IMR-90 (cell line): ENCODE measurements around the gene FAM83F. TPM values are rescaled to one million over a fixed set of nuclear protein-coding genes. Genes with fewer than 3 reads are reported as not detected.

Experiments used
- ATAC-seq: fragments of 200-7000 bp; cut with Tn5 transposase; 2 replicates; pipeline ENCODE4 v1.9.1; 2020; ENCODE audit warnings: low read depth, mild to moderate bottlenecking, moderate library complexity
- BruUV-seq: library from RNA; stranded (reverse); fragments of 400-500 nt; replicated peaks from 2 replicates; lab custom pipeline; 2021; lab: Mats Ljungman, UMichigan
- CTCF ChIA-PET: fragments of 300-600 bp; formaldehyde crosslinking; extraction: SDS; loops from one replicate; lab custom pipeline; 2021; ENCODE audit warnings: antibody characterized with exemption; lab: Yijun Ruan, JAX
- POLR2A ChIA-PET: fragments of 300-600 bp; sonication (Branson Sonifier 250); formaldehyde crosslinking; loops from one replicate; lab custom pipeline; 2022; ENCODE audit warnings: antibody characterized with exemption; ENCODE audit not compliant: unreplicated experiment; lab: Charles Lee
- DNase-seq: peaks from one replicate; pipeline ENCODE4 v3.0.0; 2013
- H2AFZ ChIP-seq: replicated peaks from 2 replicates; pipeline ENCODE3; 2013; ENCODE audit warnings: low read length, mild to moderate bottlenecking; ENCODE audit not compliant: poor library complexity
- H2AK5ac ChIP-seq: 2 replicates; pipeline ENCODE4 v1.6.1; 2013; ENCODE audit warnings: low read depth, low read length, inconsistent platforms
- H2AK9ac ChIP-seq: replicated peaks from 2 replicates; pipeline ENCODE3; 2013; ENCODE audit warnings: mild to moderate bottlenecking, low read depth, low read length, moderate library complexity; ENCODE audit not compliant: poor library complexity
- H2BK120ac ChIP-seq: 2 replicates; pipeline ENCODE4 v1.6.1; 2013; ENCODE audit warnings: low read depth, low read length, inconsistent platforms
- H2BK15ac ChIP-seq: 3 replicates; pipeline ENCODE4 v1.6.1; 2013; ENCODE audit warnings: low read depth, low read length, inconsistent platforms
- H2BK20ac ChIP-seq: 2 replicates; pipeline ENCODE4 v1.6.1; 2013; ENCODE audit warnings: low read depth, mild to moderate bottlenecking, inconsistent platforms, low read length, moderate library complexity
- H2BK5ac ChIP-seq: 2 replicates; pipeline ENCODE4 v1.6.1; 2013; ENCODE audit warnings: mild to moderate bottlenecking, low read depth, low read length, inconsistent platforms; ENCODE audit not compliant: poor library complexity, severe bottlenecking
- H3K14ac ChIP-seq: replicated peaks from 2 replicates; pipeline ENCODE4 v1.6.1; 2013; ENCODE audit warnings: low read depth, low read length, inconsistent platforms
- H3K18ac ChIP-seq: 2 replicates; pipeline ENCODE4 v1.6.1; 2013; ENCODE audit warnings: low read depth, low read length, control low read depth
- H3K23ac ChIP-seq: 2 replicates; pipeline ENCODE4 v1.6.1; 2013; ENCODE audit warnings: low read depth, low read length, inconsistent platforms
- H3K27ac ChIP-seq: 2 replicates; pipeline ENCODE4 v1.5.1; 2013; ENCODE audit warnings: mild to moderate bottlenecking, control low read depth, low read length; ENCODE audit not compliant: insufficient read depth
- H3K27me3 ChIP-seq: 2 replicates; pipeline ENCODE4 v1.6.1; 2013; ENCODE audit warnings: low read length; ENCODE audit not compliant: control insufficient read depth, insufficient read depth
- H3K36me3 ChIP-seq: 2 replicates; pipeline ENCODE4 v1.6.1; 2013; ENCODE audit warnings: low read length, mixed read lengths; ENCODE audit not compliant: control insufficient read depth, insufficient read depth
- H3K4ac ChIP-seq: 2 replicates; pipeline ENCODE4 v1.6.1; 2013; ENCODE audit warnings: low read depth, low read length, inconsistent platforms
- H3K4me1 ChIP-seq: 2 replicates; pipeline ENCODE4 v1.6.1; 2013; ENCODE audit warnings: low read length, mixed read lengths; ENCODE audit not compliant: control insufficient read depth, insufficient read depth
- H3K4me2 ChIP-seq: 2 replicates; pipeline ENCODE4 v1.6.1; 2013; ENCODE audit warnings: low read depth, mild to moderate bottlenecking, control low read depth, low read length, moderate library complexity
- H3K4me3 ChIP-seq: 2 replicates; pipeline ENCODE4 v1.5.1; 2013; ENCODE audit warnings: low read depth, mild to moderate bottlenecking, control low read depth, low read length, moderate library complexity; ENCODE audit not compliant: insufficient read depth
- H3K56ac ChIP-seq: 2 replicates; pipeline ENCODE4 v1.6.1; 2013; ENCODE audit warnings: low read length, inconsistent platforms; ENCODE audit not compliant: insufficient read depth; ENCODE audit errors: extremely low read depth
- H3K79me1 ChIP-seq, 2 experiments: 2 replicates each; pipeline ENCODE4 v1.6.1; 2013; ENCODE audit warnings: low read length in 2 of 2, inconsistent platforms in 1 of 2, low read depth in 1 of 2
- H3K9ac ChIP-seq: 2 replicates; pipeline ENCODE4 v1.6.1; 2013; ENCODE audit warnings: low read depth, low read length, control low read depth
- H3K9me1 ChIP-seq: 2 replicates; pipeline ENCODE4 v1.6.1; 2013; ENCODE audit warnings: low read length, inconsistent platforms; ENCODE audit not compliant: insufficient read depth
- H3K9me3 ChIP-seq: 2 replicates; pipeline ENCODE4 v1.6.1; 2013; ENCODE audit warnings: low read length; ENCODE audit not compliant: control insufficient read depth, insufficient read depth
- H4K20me1 ChIP-seq: 2 replicates; pipeline ENCODE4 v1.6.1; 2013; ENCODE audit warnings: low read length, inconsistent platforms; ENCODE audit not compliant: insufficient read depth
- H4K5ac ChIP-seq: 2 replicates; pipeline ENCODE4 v1.6.1; 2013; ENCODE audit warnings: mild to moderate bottlenecking, low read depth, low read length, control low read depth
- H4K8ac ChIP-seq, 2 experiments: 2 replicates each; pipeline ENCODE4 v1.6.1; 2013; ENCODE audit warnings: low read depth in 2 of 2, low read length in 2 of 2, control low read depth in 1 of 2, inconsistent platforms in 1 of 2
- H4K91ac ChIP-seq: 2 replicates; pipeline ENCODE4 v1.6.1; 2013; ENCODE audit warnings: low read depth, low read length, inconsistent platforms; ENCODE audit not compliant: insufficient read depth
- BHLHE40 ChIP-seq: fragments of 150-350 bp; IDR thresholded peaks from 2 replicates; pipeline ENCODE4 v1.6.1; 2016; ENCODE audit warnings: mild to moderate bottlenecking, low read depth, low read length
- CEBPB ChIP-seq: IDR thresholded peaks from 2 replicates; pipeline ENCODE4 v1.6.1; 2012; ENCODE audit warnings: low read depth, low read length, improper control_type of control experiment
- CHD1 ChIP-seq: IDR thresholded peaks from 2 replicates; pipeline ENCODE4 v1.6.1; 2012; ENCODE audit warnings: low read depth, low read length, improper control_type of control experiment
- CTCF ChIP-seq: conservative IDR thresholded peaks from 2 replicates; pipeline ENCODE4 v1.5.1; 2012; ENCODE audit warnings: mild to moderate bottlenecking, low read depth, low read length, improper control_type of control experiment
- ELK1 ChIP-seq: fragments of 150-350 bp; IDR thresholded peaks from 2 replicates; pipeline ENCODE4 v1.6.1; 2016; ENCODE audit warnings: low read depth, mild to moderate bottlenecking, low read length, moderate library complexity, borderline replicate concordance
- FOS ChIP-seq: fragments of 150-350 bp; IDR thresholded peaks from 2 replicates; pipeline ENCODE4 v1.6.1; 2016; ENCODE audit warnings: low read depth, low read length
- MAFK ChIP-seq: IDR thresholded peaks from 2 replicates; pipeline ENCODE4 v1.6.1; 2012; ENCODE audit warnings: low read depth, low read length, improper control_type of control experiment
- MAZ ChIP-seq: IDR thresholded peaks from 2 replicates; pipeline ENCODE4 v1.6.1; 2012; ENCODE audit warnings: low read depth, mild to moderate bottlenecking, low read length, improper control_type of control experiment, moderate library complexity, borderline replicate concordance
- MXI1 ChIP-seq: IDR thresholded peaks from 2 replicates; pipeline ENCODE4 v1.6.1; 2012; ENCODE audit warnings: low read depth, mild to moderate bottlenecking, low read length, moderate library complexity, borderline replicate concordance
- NFE2L2 ChIP-seq: fragments of 150-350 bp; IDR thresholded peaks from 2 replicates; pipeline ENCODE4 v1.6.1; 2016; ENCODE audit warnings: low read depth, mild to moderate bottlenecking, low read length
- POLR2A ChIP-seq: IDR thresholded peaks from 2 replicates; pipeline ENCODE4 v1.6.1; 2012; ENCODE audit warnings: mild to moderate bottlenecking, low read depth, low read length
- RAD21 ChIP-seq: IDR thresholded peaks from 2 replicates; pipeline ENCODE4 v1.6.1; 2012; ENCODE audit warnings: low read length, improper control_type of control experiment
- RCOR1 ChIP-seq: IDR thresholded peaks from 2 replicates; pipeline ENCODE4 v1.6.1; 2012; ENCODE audit warnings: mild to moderate bottlenecking, low read length, improper control_type of control experiment; ENCODE audit not compliant: insufficient replicate concordance
- RFX5 ChIP-seq: IDR thresholded peaks from 2 replicates; pipeline ENCODE4 v1.8.0; 2012; ENCODE audit warnings: low read depth, mild to moderate bottlenecking, low read length, moderate library complexity
- SMC3 ChIP-seq: fragments of 150-350 bp; IDR thresholded peaks from 2 replicates; pipeline ENCODE4 v1.6.1; 2016; ENCODE audit warnings: low read depth, mild to moderate bottlenecking, antibody characterized with exemption, low read length, moderate library complexity
- USF2 ChIP-seq: fragments of 150-350 bp; IDR thresholded peaks from 2 replicates; pipeline ENCODE4 v1.6.1; 2017; ENCODE audit warnings: mild to moderate bottlenecking, antibody characterized with exemption, low read length, low read depth
- WGBS, 2 experiments: methylation state at CpG; one replicate each; pipeline versions ENCODE4 v1.1.5 to v1.1.7; 2013; ENCODE audit warnings: missing lambda C conversion rate in 2 of 2; ENCODE audit not compliant: insufficient read length in 1 of 2; ENCODE audit errors: extremely low coverage in 2 of 2; 5-methylcytosine and 5-hydroxymethylcytosine counted together
- dilution Hi-C: fragments of 300-500 bp; cut with HindIII; formaldehyde crosslinking; loops from one replicate; pipeline ENCODE4 v1.14.3; 2018; ENCODE audit warnings: low sequenced_read_pairs; ENCODE audit not compliant: unreplicated experiment
- in situ Hi-C: fragments of 300-500 bp; cut with MboI; formaldehyde crosslinking; loops from 3 replicates; pipeline ENCODE4 v1.14.3; 2019; ENCODE audit warnings: low sequenced_read_pairs, inconsistent platforms, mixed read lengths
- intact Hi-C: fragments of 100-400 bp; cut with micrococcal nuclease; formaldehyde crosslinking; loops from 2 replicates; pipeline ENCODE4 v1.10.0; 2022
- polyA plus RNA-seq, 3 experiments: library from polyadenylated mRNA; depleted of rRNA; stranded (reverse); fragments of >200 nt; gene quantifications; 2 replicates each; pipeline ENCODE4 v1.2.3, GENCODE V29; 2012; ENCODE audit warnings: low replicate concordance in 1 of 3
- total RNA-seq: library from RNA; depleted of rRNA; stranded (reverse); fragments of >200 nt; gene quantifications from 2 replicates; pipeline ENCODE4 v1.2.3, GENCODE V29; 2012

The FAM83F gene
- total and polyA plus RNA-seq, 2 of the 4 experiments (the other 2 are of a cell fraction): not detected

GRCh38 chr22:40040927-40041326 is 46.2 kb downstream of the FAM83F start:
- Histone ChIP-seq H3K56ac (no peak overlapping the region), H3K27me3 (peaks cover 36% of the 10 kb centered on the region), H3K9me3 (no peaks in the 10 kb centered on the region), H3K23ac (no peak overlapping the region), H2BK20ac (no peak overlapping the region), H2AK9ac (no peak overlapping the region), H2AFZ (no peak overlapping the region), H3K4me1 (no peaks in the 10 kb centered on the region), H3K18ac (no peak overlapping the region), H2AK5ac (no peak overlapping the region), H2BK15ac (no peak overlapping the region), H3K4me3 (no peak overlapping the region), H4K91ac (no peak overlapping the region), H3K14ac (no peak overlapping the region), H3K4ac (no peak overlapping the region), H2BK5ac (no peak overlapping the region), H2BK120ac (no peak overlapping the region), H3K9me1 (no peaks in the 10 kb centered on the region), H3K9ac (no peak overlapping the region), H4K8ac (no peak overlapping the region), H4K5ac (no peak overlapping the region), H3K4me2 (no peak overlapping the region), H3K79me1 (peaks cover 0 to 9% of the 10 kb centered on the region in 2 experiments; a peak in 2 of 4 replicates), H4K20me1 (no peaks in the 10 kb centered on the region; the same call in 1 of the 2 replicates), H3K27ac (no peak overlapping the region), H3K36me3 (no peaks in the 10 kb centered on the region)
- ATAC-seq (no peak), DNase-seq (no peak)
- intact Hi-C loops (no loop called here), in situ Hi-C loops (loop anchor here (10.0 to 25.0 kb wide), 2 partner anchors 304 to 879 kb away; partner anchors contain the start of genes ADSL and CBX7), dilution Hi-C loops (no loop called here)
- BruUV-seq: no TSS peak
- ChIA-PET CTCF (no interaction called here), POLR2A (no interaction called here)
- no peak for TF ChIP-seq CHD1
- no peak for TF ChIP-seq RFX5
- TF ChIP-seq SMC3: no peak
- TF ChIP-seq FOS: no peak
- TF ChIP-seq POLR2A: no peak
- TF ChIP-seq NFE2L2: no peak
- no peak for TF ChIP-seq RCOR1
- no peak for TF ChIP-seq CEBPB
- TF ChIP-seq MXI1: no peak
- TF ChIP-seq BHLHE40: no peak
- no peak for TF ChIP-seq ELK1
- no peak for TF ChIP-seq USF2
- TF ChIP-seq MAFK: no peak
- TF ChIP-seq CTCF: no peak
- no peak for TF ChIP-seq MAZ
- no peak for TF ChIP-seq RAD21
- WGBS, 2 experiments: 0% methylated on average over 1 of the region's 4 CpGs; no CpG with 5 or more reads in 1 of the 2 experiments
